HEK293T (cell line): Measurements from ENCODE around the gene ALLC.
"Not testable (repeated sequence)": the region's sequence is repeated elsewhere in the genome, so short reads cannot be mapped to it uniquely, and the experiment has no call there.

ENCODE experiments used
- CTCF ChIA-PET: fragments of 350-600 bp; formaldehyde crosslinking; extraction: SDS; loops from one replicate; lab custom pipeline; 2021; ENCODE audit warnings: antibody characterized with exemption, inconsistent platforms; lab: Yijun Ruan, JAX
- POLR2A ChIA-PET: fragments of 350-600 bp; formaldehyde crosslinking; extraction: SDS; loops from one replicate; lab custom pipeline; 2020; ENCODE audit warnings: antibody characterized with exemption, inconsistent platforms; lab: Yijun Ruan, JAX
- DNase-seq: peaks from one replicate; pipeline ENCODE4 v3.0.0; 2012; ENCODE audit warnings: mixed read lengths; ENCODE audit errors: extremely low spot score
- ARNT ChIP-seq: fragments of 450-650 bp; IDR thresholded peaks from 2 replicates; pipeline ENCODE4 v1.6.1; 2017; ENCODE audit warnings: mild to moderate bottlenecking
- BHLHE40 ChIP-seq: fragments of 450-650 bp; IDR thresholded peaks from 2 replicates; pipeline ENCODE4 v1.6.1; 2016; ENCODE audit warnings: mild to moderate bottlenecking, moderate library complexity, borderline replicate concordance
- CTBP1 ChIP-seq: fragments of 450-650 bp; IDR thresholded peaks from 2 replicates; pipeline ENCODE4 v1.6.1; 2016; ENCODE audit warnings: borderline replicate concordance
- ELF4 ChIP-seq: fragments of 450-650 bp; IDR thresholded peaks from 2 replicates; pipeline ENCODE4 v1.6.1; 2017; ENCODE audit warnings: antibody characterized with exemption
- FOXA1 ChIP-seq: fragments of 450-650 bp; IDR thresholded peaks from 2 replicates; pipeline ENCODE4 v1.6.1; 2016; ENCODE audit warnings: mild to moderate bottlenecking
- FOXK2 ChIP-seq: fragments of 450-650 bp; IDR thresholded peaks from 2 replicates; pipeline ENCODE4 v1.6.1; 2016; ENCODE audit warnings: mild to moderate bottlenecking
- FOXM1 ChIP-seq: fragments of 450-650 bp; IDR thresholded peaks from 2 replicates; pipeline ENCODE4 v1.6.1; 2017; ENCODE audit warnings: mild to moderate bottlenecking, borderline replicate concordance
- HDGF ChIP-seq: fragments of 450-650 bp; IDR thresholded peaks from 2 replicates; pipeline ENCODE4 v1.6.1; 2017; ENCODE audit warnings: antibody characterized with exemption, borderline replicate concordance
- L3MBTL2 ChIP-seq: fragments of 450-650 bp; conservative IDR thresholded peaks from 2 replicates; pipeline ENCODE4 v1.6.1; 2016; ENCODE audit warnings: mild to moderate bottlenecking
- LEF1 ChIP-seq: fragments of 450-650 bp; IDR thresholded peaks from 2 replicates; pipeline ENCODE4 v1.6.1; 2017; ENCODE audit warnings: mild to moderate bottlenecking, borderline replicate concordance
- NFRKB ChIP-seq: fragments of 450-650 bp; IDR thresholded peaks from 2 replicates; pipeline ENCODE4 v1.6.1; 2016; ENCODE audit warnings: mild to moderate bottlenecking, moderate library complexity
- SP1 ChIP-seq: fragments of 450-650 bp; IDR thresholded peaks from 2 replicates; pipeline ENCODE4 v1.6.1; 2017
- SUZ12 ChIP-seq: fragments of 450-650 bp; IDR thresholded peaks from 2 replicates; pipeline ENCODE4 v1.6.1; 2016; ENCODE audit warnings: mild to moderate bottlenecking
- TARDBP ChIP-seq: fragments of 450-650 bp; IDR thresholded peaks from 2 replicates; pipeline ENCODE4 v1.6.1; 2016
- ZNF384 ChIP-seq: fragments of 450-650 bp; IDR thresholded peaks from 2 replicates; pipeline ENCODE4 v1.6.1; 2016
- TF ChIP-seq, protein P1 (sequence below): fragments of 450-650 bp; IDR thresholded peaks from 2 replicates; pipeline ENCODE4 v1.6.1; 2016

The ALLC gene

DNA sequence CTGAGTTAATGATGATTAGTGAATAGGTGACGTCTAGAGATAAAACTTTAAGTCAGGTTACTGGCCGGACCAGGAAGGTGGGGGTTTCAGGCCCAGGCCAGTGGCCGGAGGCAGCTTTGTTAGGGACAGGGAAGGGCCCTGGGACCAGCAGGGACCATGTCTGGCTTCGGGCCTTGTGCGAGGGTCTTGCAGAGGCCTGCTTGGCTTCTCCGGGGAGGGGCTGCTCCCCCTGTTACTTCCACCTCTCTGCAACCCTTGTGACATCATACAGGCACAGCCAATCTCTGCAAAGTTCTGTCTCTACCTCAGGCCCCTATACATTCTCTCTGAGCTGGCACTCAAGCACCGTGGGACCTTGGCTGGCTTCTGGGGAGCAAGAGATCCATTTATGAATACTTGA is at the start of gene ALLC:
TSS of gene ALLC (plus strand) at position 320 of the 400 bp plus-strand sequence. CDS start 12,958 bp downstream, outside the sequence.
- TF ChIP-seq FOXK2 (no peak), LEF1 (no peak), ELF4 (no peak), FOXA1 (no peak), HDGF (no peak)
- TF ChIP-seq, protein P1, sequence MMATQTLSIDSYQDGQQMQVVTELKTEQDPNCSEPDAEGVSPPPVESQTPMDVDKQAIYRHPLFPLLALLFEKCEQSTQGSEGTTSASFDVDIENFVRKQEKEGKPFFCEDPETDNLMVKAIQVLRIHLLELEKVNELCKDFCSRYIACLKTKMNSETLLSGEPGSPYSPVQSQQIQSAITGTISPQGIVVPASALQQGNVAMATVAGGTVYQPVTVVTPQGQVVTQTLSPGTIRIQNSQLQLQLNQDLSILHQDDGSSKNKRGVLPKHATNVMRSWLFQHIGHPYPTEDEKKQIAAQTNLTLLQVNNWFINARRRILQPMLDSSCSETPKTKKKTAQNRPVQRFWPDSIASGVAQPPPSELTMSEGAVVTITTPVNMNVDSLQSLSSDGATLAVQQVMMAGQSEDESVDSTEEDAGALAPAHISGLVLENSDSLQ: no peak
- no peak for DNase-seq
- ChIA-PET CTCF (interaction anchor here (0.6 kb wide), 1 partner anchor 122 kb away, joined by 3 read pairs; no protein-coding TSS in a partner anchor), POLR2A (no interaction called here)

DNA sequence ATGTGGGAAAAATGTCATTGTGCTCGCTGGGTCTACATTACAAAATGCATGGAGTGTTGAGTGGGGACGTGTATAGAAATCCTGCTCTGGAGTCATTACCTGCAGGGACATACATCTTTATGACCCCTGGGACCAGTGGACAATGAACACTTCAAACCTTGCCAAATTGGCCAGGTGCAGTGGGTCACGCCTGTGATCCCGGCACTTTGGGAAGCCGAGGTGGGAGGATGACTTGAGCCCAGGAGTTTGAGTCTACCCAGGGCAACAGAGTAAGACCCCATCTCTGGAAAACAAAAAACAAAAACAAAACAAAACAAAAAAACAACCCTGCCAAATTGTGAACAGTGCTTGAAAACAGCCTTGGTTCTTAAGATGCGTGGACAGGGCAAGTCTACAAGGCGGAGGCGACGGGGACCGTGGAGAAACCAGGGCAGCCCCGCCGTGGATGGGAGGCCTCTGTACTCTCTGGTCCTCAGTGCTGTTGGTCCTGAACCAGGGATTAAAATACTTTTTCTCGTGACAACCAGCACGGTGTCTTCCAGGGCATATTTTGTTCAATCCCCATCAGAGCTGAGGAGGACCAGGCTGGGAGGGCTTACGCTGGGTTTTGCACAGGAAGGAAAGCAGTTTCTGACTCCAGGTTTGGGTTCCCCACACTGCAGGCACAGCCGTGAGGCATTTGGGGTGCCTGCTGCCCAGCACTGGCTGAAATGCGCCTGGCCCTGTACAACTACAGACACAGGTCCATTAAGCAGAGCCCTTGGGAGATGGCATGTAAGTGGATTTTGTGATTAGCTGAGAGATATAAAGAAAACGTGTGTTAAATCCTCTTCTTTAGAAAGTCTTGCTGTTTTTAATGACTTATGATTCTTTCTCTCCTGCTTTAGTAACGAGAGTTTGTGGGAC is 49.4 kb upstream of the ALLC start:
- TF ChIP-seq LEF1: no peak
- TF ChIP-seq ZNF384: no peak
- TF ChIP-seq NFRKB: no peak
- no peak for TF ChIP-seq FOXA1
- no peak for TF ChIP-seq TARDBP
- no peak for TF ChIP-seq FOXM1
- no peak for TF ChIP-seq ARNT
- TF ChIP-seq CTBP1: no peak
- TF ChIP-seq, protein P1: no peak
- no peak for TF ChIP-seq ELF4
- no peak for TF ChIP-seq FOXK2
- no peak for TF ChIP-seq SP1
- no peak for TF ChIP-seq BHLHE40
- TF ChIP-seq SUZ12: no peak
- TF ChIP-seq HDGF: no peak
- DNase-seq: no peak
- ChIA-PET CTCF (no interaction called here), POLR2A (interaction anchor here (1.2 kb wide), 1 partner anchor 51 kb away, joined by 3 read pairs; the partner anchor contains the start of gene RNASEH1)

DNA sequence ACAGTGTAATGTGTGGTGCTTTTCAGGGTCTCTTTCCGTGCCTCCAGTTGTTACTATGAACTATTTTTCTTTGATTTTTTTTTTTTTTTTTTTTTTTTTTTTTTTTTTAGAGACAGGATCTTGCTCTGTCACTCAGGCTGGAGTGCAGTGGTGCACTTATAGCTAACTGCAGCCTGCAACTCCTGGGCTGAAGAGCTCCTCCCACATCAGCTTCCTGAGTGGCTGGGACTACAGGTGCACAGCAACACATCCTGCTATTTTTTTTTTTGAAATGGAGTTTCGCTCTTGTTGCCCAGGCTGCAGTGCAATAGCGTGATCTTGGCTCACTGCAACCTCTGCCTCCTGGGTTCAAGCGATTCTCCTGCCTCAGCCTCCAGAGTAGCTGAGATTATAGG is 48.7 kb upstream of the ALLC start:
- DNase-seq, POLR2A ChIA-PET, CTCF ChIA-PET: not testable (repeated sequence)

DNA sequence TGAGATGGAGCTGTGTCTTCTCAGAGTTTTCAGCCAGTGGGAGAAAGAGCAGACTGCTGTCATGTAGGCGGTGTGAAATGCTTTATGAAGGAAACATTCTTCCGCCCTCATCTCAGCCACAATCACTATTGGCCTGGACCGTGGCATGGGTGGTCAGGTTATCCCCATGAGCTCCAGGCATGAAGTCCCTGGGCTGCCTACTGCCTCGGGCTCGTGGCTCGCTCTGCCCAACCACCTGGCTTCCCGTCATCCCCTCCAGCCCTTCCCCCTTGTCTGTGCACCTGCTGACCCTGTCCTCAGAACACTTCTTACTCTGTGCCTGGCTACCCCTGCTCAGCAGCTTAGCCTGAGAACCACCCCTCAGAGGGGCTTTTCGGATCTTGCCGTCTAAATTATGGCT is 47.6 kb upstream of the ALLC start:
- no peak for TF ChIP-seq NFRKB
- DNase-seq: no peak
- POLR2A ChIA-PET: no interaction called here
- CTCF ChIA-PET: no interaction called here

DNA sequence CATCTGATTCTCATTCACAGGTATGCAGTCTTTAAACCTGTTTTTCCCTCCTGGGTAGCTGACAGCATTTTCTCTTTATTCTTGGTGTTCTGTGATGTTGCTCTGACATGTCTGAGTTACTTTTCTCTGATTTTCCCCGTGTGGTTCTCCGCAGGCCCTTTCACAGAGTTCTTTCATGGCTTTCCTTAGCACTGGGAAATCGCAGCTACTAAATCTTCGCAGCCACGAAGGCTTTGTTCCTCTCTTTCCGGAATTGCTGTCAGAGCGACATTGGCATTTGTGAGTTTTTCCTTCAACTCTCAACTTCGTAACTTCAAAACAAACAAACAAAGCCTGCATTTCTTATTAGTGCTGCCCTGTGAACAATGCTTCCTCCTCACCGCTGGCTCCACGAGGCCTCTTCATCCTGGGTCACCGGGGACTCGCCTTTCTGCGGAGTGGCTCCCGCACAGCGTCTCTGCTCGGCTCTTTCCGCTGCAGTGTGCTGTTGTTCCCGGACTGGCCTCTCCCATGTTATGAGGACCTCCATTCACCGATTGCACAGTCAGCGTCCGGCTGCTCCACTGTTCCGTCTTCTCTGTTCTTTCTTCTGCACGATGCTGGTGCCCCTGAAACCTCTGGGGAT is 47.0 kb upstream of the ALLC start:
- POLR2A ChIA-PET: no interaction called here
- CTCF ChIA-PET: no interaction called here
- TF ChIP-seq FOXA1 (no peak), LEF1 (no peak), ELF4 (no peak)
- no peak for DNase-seq

DNA sequence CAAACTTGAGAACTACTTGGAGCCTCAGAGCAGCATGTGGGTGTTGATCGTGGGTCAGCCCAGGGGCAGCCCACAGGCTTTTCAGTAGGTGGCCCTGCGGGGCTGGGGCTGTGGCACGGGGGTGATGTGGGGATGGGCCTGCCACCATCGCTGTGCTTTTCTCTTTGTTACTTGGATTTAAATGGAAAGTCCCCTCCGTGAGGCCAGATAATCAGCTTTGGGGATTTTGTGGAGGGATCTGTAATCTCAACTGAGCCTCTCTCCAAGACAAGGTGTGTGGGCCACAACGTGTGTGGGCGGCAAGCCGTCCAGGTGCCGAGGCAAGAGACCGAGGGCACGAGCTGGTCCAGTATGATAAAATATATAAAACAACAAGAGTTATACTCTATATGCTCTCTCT is 46.4 kb upstream of the ALLC start:
- ChIA-PET CTCF (no interaction called here), POLR2A (no interaction called here)
- no peak for DNase-seq
- TF ChIP-seq NFRKB (no peak), LEF1 (no peak), CTBP1 (no peak), FOXK2 (no peak), BHLHE40 (no peak)

DNA sequence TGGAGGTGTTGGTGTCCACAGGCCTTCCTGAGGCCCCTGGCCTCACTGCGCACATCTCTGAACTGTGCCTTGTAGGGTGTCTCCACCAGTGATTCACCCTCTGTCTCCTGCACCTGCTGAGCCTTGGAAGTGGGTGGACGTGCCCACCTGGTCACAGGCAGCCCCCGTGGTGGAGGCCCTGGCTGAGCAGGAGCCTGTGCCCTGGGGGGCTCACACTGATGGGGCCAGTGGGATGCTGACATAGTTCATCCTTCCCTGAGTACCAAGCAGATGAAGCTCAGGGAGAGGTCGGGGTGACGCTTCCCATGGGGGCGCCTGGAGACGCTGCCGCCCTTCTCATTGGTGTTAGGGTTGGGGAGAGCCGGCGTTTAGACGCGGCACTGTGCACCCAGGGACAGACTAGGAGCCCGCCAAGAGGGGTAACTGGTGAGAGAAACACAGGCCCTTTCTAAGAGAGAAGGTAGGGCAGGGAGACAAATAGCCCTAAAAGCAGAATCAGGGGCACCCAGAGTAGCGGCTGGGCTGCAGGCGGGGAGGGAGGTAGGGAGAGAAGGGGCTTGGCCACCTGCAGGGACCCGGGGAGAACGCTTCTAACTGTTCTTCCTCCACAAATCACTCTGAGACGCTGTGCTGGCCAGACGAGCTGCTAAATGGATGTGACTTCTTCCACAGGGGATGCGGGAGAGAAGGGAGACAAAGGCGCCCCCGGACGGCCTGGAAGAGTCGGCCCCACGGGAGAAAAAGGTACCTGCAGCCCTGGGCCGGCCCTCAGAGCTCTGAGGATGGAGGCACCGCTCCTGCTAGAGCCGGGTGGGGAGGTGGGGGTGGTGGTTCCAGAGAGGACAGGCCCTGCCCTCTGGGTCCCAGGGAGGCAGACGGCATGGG is 45.1 kb upstream of the ALLC start:
- no peak for DNase-seq
- CTCF ChIA-PET: no interaction called here
- no peak for TF ChIP-seq ARNT
- POLR2A ChIA-PET: no interaction called here

DNA sequence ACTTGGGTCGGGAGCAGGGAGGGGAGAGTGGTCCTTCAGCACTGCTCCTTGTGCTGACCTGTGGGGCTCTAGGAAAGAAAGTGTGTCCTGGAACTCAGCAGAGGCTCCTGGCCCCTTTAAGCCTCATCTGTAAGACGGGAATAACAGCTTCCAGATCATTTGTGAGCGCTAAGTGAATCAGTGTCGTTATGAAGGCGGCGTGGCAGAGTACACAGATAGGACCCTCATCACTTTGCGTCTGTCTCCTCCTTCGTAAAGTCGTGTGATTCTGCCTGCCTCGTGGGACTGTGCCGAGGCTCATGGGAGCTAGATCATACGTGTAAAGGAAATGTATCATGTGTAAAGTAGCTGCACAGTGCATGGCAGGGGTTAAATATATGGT is 44.5 kb upstream of the ALLC start:
- no peak for TF ChIP-seq FOXM1
- no peak for TF ChIP-seq FOXK2
- no peak for TF ChIP-seq HDGF
- no peak for TF ChIP-seq FOXA1
- TF ChIP-seq BHLHE40: no peak
- no peak for TF ChIP-seq L3MBTL2
- TF ChIP-seq SUZ12: no peak
- TF ChIP-seq TARDBP: no peak
- TF ChIP-seq LEF1: no peak
- no peak for TF ChIP-seq ELF4
- TF ChIP-seq CTBP1: no peak
- TF ChIP-seq, protein P1: no peak
- no peak for TF ChIP-seq SP1
- TF ChIP-seq NFRKB: no peak
- ChIA-PET POLR2A (no interaction called here), CTCF (no interaction called here)
- DNase-seq: no peak

DNA sequence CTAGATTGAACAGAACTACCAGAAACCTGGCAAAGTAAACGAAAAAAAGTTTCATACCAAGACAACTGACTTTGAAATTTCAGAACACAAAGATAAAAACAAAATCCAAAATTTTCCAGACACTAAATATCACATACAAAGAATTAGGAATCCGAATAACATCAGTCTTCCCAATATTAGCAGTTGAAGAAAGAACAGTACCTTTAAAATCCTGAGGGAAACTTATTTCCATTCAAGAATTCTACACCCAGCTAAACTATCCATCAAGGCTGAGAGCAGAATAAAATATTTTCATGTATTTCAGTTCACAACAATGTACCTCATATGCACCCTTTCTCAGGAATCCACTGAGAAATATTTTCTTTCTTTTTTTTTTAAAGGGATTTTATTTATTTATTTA is 43.3 kb upstream of the ALLC start:
- CTCF ChIA-PET, DNase-seq, POLR2A ChIA-PET: not testable (repeated sequence)

DNA sequence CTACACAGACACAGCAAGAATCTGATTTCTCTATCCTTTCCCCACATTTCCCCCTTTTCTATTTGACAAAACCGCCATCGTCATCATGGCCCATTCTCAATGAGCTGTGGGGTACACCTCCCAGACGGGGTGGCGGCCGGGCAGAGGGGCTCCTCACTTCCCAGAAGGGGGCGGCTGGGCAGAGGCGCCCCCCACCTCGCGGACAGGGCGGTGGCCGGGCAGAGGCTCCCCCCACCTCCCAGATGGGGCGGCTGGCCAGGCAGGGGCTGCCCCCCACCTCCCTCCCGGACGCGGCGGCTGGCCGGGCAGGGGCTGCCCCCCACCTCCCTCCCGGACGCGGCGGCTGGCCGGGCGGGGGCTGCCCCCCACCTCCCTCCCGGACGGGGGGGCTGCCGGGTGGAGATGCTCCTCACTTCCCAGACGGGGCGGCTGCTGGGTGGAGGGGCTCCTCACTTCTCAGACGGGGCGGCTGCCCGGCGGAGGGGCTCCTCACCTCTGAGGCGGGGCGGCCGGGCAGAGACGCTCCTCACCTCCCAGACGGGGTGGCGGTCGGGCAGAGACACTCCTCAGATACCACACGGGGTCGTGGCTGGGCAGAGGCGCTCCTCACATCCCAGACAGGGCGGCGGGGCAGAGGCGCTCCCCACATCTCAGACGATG is 42.3 kb upstream of the ALLC start:
- CTCF ChIA-PET, DNase-seq, POLR2A ChIA-PET: not testable (repeated sequence)
